Measurements from ENCODE around the gene ZDHHC7. TPM values are rescaled to one million over a fixed set of nuclear protein-coding genes. Genes with fewer than 3 reads are reported as not detected.

Gene ZDHHC7
- total and polyA plus RNA-seq, 9 of the 15 experiments (the other 6 are each of a cell fraction or from before 2014, with no cell fraction given): 1.7 to 49.7 (median 37.4) TPM

- TF ChIP-seq TFAP4 (CRISPR knock-in tag; IDR thresholded peaks at IDR 0.05; ENCODE audit: borderline replicate concordance): peak; percentile 43; the same call in 1 of the 2 replicates
- peak; percentile 23; the same call in 1 of the 2 replicates for TF ChIP-seq CTBP1 (IDR thresholded peaks at IDR 0.05; ENCODE audit: borderline replicate concordance)
- TF ChIP-seq CTCF (IDR thresholded peaks at IDR 0.05 in 2 of 3, conservative IDR thresholded peaks at IDR 0.05 in 1 of 3; ENCODE audit: insufficient read depth in 2 of 3, low read depth in 1 of 3, low read length in 3 of 3): no peak
- TF ChIP-seq PRPF4 (IDR thresholded peaks at IDR 0.05; ENCODE audit: insufficient read depth, low read depth, low read length, poor library complexity, severe bottlenecking): no peak
- 0 out of 2 replicates have a peak, but pooled peaks have one; percentile 1 for TF ChIP-seq STAT6 (CRISPR knock-in tag; IDR thresholded peaks at IDR 0.05)
- TF ChIP-seq CEBPG (CRISPR knock-in tag; IDR thresholded peaks at IDR 0.05): no peak
- TF ChIP-seq CEBPG (tag; conservative IDR thresholded peaks at IDR 0.05 in 1 of 2, IDR thresholded peaks at IDR 0.05 in 1 of 2): no peak
- no peak for TF ChIP-seq ZNF717 (CRISPR knock-in tag; IDR thresholded peaks at IDR 0.05)
- no peak for TF ChIP-seq ZNF24 (IDR thresholded peaks at IDR 0.05)
- no peak for TF ChIP-seq HLTF (IDR thresholded peaks at IDR 0.05)
- TF ChIP-seq THAP7 (CRISPR knock-in tag; IDR thresholded peaks at IDR 0.05): 0 out of 2 replicates have a peak, but pooled peaks have one; percentile 38
- TF ChIP-seq SRSF7 (optimal IDR thresholded peaks at IDR 0.05; ENCODE audit: low read depth, low read length): no peak
- TF ChIP-seq USF1 (CRISPR knock-in tag; IDR thresholded peaks at IDR 0.05): peak; percentile 42
- TF ChIP-seq ZBTB9 (CRISPR knock-in tag; IDR thresholded peaks at IDR 0.05): peak; percentile 31; the same call in 1 of the 2 replicates
- no peak for TF ChIP-seq RUNX1 (IDR thresholded peaks at IDR 0.05; ENCODE audit: low read depth)
- TF ChIP-seq SRF (CRISPR knock-in tag; IDR thresholded peaks at IDR 0.05): no peak
Measured at GRCh38 chr16:85048921-85049562, 37.7 kb upstream of the ZDHHC7 start (continued).

Measured in K562 (cell line).